GM04504 (cell line): ENCODE results near the gene ERP27.

Experiments used
- DNase-seq: peaks from one replicate; pipeline ENCODE4 v3.0.0-alpha.2; 2012; ENCODE audit warnings: low read depth

ERP27 gene

DNA sequence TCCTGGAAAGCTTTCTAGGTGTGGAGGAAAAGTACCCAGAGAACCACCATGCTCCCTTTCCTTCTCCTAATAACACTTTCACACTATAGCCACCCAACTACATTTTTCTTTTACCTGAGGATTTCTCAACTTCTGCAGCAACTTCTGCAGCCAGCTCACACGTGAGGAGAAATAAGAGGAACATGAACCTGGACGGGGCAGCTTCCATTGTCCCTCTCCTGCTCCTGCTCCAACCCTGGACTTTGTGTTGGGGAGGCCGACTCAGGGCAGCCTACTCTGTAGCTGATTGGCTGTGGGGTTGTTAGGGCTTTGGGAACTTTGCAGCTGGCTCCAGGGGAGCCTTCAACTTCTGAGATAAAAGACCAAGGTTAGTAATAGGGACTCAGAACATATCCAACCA, at the start of gene ERP27:
TSS of gene ERP27 (minus strand) at position 237 of the 400 bp plus-strand sequence. CDS start at position 208, 29 bp downstream.
- DNase-seq: no peak

DNA sequence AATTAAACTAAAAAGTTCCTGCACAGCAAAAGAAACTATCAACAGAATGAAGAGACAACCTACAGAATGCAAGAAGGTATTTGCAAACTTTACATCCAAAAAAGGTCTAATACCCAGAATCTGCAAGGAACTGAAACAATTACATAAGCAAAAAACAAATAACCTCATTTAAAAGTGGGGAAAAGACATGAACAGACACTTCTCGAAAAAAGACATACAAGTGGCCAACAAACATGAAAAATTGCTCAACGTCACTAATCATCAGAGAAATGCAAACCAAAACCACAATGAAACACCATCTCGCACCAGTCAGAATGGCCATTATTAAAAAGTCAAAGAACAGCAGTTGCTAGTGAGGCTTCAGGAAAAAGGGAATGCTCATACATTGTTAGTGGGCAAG, 49.7 kb upstream of the ERP27 start:
- no peak for DNase-seq

DNA sequence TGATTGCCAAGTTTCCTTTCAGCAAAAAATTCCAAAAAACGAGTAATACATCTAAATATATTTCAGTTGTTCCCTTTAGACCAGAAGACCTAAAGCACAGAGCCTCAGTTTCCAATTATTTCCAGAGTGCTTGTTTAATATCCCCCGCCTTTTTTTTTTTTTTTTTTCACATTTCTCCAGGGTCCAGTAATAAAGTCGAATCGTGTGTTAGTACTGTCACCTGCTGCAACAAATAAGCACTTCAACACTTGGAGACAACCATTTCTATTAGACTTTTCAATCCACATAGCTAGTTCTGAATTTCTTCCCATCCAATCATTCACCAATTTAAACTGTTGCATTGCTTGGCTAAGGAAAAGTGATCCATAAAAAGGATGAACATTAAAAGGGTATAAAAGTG, 48.1 kb upstream of the ERP27 start:
- DNase-seq: no peak

DNA sequence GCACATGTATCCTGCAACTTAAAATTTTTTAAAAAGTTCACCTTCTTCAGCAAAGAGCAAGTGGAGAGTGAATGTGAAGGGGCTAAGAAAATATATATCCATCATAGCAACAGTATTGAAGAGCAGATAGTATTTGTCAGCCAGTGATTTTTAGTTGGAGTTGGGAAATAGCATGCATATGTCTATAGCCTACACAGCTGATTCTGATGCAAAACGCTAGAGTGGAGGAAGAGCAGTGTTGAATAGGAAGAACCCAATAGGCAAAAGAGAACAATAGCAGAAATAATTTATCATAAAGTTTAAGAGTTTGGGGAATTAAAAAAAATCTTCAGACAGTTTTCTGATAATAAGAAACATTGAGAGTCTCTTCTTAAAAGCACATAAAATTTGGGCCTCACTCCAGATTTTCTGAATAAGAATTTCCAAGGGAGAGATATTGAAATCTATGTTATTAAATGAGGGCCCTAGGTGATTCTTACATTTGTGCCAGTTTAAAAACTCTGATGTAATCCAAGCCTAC, 46.5 kb upstream of the ERP27 start:
- DNase-seq: no peak

DNA sequence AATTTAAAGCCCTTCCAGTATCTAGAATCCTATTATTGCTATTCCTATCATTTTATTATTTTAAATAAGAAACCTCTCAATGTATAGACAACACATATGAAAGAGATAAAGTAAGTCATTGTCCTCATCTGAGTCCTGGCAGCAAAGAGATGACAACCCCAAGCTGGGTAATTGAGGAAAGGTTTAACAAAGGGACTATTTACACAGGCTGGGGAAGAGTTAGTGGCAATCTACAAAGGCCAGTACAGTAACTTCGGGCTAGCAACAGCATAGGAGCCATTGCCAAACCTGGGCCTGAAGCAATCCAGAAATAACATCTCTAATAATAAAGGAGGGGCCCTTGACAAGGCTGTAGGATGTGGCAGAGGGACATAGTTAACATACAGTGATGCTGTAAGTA, 45.7 kb upstream of the ERP27 start:
- DNase-seq: no peak

DNA sequence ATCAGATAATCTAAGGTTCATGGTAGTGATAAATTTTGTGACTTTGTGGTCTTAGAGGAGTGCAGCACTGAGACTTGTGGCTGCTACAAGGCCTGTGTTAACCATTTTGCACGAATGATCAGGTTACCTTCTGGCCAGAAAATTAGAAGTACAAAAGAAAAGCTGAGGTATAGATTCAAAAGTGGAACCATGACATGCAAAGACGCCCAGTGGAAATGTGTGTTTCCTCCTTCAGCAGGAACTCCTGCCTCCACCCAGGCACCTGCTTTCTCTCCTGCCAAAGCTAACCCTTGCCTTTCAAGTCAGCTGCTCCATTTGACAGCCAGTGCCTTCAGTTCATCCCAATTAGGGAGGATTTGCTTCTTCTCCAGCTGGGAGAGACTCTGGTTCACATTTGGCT, 44.7 kb upstream of the ERP27 start:
- no peak for DNase-seq

DNA sequence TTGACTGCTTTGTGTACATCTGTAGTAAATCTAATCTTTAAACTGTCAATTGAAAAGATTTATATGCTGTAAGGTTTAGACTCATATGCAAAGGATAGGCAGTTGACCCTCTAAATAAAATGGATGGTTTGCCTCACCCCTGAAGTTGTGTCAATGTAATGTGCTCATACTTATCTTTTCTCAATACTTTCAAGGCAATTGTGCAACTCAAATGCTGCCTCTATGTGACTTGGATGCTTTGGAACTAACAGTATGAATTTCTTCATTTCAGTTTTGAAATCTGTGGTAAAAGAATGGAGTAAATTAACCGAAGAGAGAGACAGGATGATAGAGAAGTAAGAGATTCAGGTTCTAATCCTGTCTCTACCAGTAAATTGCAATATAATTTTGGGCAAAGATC, 44.2 kb upstream of the ERP27 start:
- DNase-seq: no peak

DNA sequence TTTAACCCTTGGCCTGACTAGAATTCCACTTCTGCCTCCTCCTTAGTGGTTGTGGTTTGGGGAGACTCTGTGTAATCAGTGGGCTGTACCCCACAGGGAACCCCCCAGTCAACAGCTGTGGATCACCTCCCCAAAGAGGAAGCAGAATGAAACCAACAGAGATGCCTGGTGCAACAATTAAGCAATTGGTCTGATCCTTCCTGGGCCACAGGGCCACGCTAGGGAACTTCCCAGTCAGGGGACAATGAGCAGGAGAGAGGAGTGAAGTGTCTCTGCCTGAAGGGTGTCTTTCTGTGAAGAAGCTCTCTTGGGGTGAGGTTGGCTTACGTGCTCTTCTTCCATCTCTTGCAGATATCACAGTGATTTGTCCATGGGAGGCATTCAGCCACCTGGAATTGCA, 42.7 kb upstream of the ERP27 start:
- no peak for DNase-seq

DNA sequence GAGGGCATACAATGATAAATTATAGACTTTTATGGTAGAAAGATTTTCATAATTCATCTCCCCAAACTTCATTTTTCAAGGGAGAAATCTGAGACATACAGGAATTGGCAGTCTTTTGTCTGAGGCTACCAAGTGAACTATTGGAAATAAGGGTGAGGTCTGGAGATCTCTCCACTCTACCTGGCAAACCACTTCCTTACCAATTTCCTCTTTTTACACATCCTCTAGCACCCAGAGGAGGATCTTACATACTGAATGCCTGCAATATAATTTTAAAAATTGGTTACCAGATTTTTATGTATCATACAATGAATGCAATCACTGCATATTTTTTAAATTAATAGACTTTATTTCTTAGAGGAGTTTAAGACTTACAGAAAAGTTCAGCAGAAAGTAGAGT, 41.1 kb upstream of the ERP27 start:
- DNase-seq: no peak

DNA sequence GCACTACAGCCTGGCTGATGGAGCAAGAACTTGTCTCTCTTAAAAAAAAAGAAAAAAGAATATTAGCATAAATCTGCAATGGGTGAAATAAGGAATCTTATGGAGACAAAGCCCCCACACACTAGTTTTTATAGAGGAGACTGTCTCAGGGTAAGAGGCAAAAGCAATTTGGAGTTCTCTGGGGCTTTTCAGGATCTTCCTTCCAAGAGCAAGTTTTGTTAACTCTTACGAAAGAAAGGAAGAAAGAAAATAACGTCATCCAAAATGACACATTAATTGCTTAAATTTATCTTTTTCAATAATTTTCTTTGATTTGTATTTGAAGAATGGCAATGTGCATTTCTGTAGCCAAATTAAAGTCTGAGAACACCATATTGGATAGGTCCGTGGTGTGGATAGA, 38.3 kb upstream of the ERP27 start:
- no peak for DNase-seq

DNA sequence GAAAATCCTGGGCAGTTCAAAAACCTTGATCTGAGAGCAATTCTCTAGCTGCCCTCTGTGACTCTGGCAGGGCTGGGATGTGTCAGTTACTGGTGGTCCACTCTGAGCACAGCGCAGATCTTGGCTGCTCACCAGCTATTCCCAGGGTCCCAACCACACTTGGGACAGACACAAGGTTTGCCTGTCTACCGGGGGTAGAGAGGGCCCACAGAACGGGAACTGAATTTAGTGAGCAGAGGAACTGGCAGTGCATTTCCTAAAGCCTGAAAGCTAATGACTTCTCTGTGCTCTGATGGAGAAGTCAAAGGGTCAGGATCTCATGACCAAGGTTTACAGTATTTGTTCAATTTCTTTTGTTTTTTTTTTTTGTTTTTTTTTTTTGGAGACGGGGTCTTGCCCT, 37.1 kb upstream of the ERP27 start:
- DNase-seq: no peak

DNA sequence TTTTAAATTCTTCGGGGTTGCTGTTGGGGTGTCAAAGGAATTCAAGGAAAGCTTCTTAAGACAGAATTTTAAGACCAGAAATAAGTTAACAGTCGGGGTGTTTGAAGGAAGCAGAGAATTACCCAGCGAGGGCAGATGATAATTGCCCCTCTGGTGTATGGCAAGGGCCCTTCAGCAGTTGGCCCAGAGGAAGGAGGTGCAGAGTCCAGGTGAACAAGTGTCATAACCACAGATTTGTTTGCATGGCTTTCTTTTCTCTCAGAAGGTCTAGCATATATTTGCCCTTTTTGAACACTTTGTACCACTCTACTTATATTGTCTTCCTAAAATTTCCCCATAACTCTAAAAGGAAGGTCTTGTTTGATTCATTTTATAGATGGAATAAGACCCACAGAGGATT, 36.3 kb upstream of the ERP27 start:
- no peak for DNase-seq

DNA sequence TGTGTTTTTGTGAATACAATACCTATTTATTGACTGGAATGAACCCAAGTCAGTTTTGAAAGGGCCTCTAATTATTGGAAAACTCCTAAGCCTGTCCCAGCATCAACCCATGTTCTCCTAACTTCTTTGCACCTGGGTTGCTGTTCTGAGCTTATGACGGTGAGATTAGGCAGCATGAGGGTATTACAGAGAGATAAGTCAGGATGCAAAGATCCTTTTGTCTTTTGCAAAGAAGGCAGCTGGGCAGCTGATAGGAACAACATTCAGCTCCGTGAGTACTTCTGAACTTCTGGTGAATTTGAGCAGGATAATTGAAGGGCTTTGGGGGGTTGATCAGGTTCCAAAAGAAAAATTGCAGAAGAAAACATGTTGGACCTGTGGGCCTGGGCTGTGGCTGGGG, 34.5 kb upstream of the ERP27 start, which contains the start of gene PDE6H:
TSS of gene PDE6H (plus strand) at position 227 of the 400 bp plus-strand sequence. CDS start 4,971 bp downstream, outside the sequence.
- no peak for DNase-seq

DNA sequence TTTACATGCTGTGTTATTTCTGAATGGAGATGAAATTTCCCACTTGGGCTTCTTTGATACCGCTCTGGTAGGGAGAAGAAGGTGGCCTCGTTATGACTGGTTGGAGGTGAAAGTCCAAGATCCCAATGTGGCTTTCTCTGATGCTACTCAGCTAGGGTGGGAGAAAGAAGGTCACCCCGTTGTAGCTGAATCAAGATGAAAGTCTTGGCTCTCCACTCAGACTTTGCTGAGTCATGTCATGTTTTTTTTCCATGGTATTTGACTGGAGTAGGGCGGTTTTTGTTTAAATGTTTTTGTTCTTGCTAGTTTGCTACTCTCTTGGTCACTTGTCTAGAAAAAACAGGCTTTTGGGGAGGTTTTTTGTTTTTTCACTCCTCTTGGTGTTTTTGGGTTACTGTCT, 32.1 kb upstream of the ERP27 start:
- no peak for DNase-seq

DNA sequence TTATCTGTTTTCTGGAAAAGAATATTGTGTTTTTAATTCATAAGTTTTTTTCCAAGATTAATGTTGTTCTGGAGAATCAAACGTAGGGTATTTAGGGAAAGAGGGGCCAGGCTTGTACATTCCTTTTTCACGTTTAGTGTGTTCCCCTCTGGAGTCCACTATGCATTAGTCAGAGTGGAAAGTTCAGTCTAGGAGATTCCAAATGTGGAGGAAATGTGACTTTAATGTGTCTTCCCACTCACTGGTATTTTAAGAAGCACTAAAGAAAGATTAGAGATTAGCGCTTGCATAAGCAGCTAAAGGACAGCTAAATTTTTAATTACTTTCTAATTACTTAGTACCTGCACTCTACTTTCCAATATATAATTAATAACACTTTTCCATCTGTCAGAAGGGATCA, 30.1 kb upstream of the ERP27 start:
- DNase-seq: no peak

DNA sequence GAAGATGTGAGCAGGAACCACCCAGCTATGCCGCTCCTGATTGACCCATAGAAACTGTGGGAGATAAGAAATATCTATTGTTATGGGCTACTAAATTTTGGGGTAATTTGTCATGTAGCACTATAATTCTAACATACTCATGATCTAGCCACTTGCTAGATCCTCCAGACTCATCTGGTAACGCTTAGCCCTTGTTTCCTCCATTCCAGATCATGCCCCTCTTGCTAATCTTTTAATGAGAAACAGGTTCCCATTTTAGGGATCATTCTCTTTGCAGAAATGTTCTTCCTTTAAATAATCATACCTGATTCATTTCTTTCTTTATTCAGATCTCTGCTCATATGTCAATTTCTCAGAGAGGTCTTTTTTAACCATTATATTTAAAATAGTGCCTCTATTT, 26.9 kb upstream of the ERP27 start:
- DNase-seq: no peak

DNA sequence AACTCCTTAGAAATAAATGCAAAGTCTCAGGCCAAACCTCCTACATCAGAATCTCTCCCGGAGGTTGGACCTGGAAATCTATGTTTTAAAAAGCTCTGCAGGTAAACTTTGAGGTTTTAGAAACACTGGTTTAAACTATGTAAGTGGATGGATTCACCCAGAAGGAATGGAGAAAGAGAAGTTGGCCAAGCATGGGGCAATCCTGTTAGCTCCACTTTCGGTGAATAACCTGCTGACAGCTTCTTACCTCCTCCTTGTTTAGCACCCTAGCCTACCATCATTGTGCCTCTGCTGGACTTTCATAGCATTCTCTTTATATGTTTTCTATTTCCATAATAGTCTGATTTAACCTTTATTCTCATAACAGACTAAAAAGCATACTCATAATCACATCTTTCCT, 26.1 kb upstream of the ERP27 start:
- DNase-seq: no peak

DNA sequence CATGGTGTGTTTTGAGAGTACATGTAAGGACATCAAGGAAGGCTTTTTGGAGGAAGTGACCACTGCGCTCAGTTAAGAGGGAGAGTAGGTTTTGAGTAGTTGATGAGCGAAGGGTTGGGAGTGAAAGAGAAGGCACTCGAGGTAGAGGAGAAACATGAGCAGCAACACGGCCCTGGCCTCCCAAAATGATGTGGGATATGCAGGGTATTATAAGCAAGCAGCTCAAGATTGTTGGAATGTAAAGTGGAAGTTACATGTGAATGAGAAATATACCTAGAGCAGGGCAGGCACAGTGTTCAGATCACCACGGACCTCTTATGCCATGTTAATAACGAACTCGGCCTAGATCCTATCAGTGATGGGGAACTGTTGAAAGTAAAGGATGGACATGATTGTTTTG, 25.2 kb upstream of the ERP27 start:
- no peak for DNase-seq

DNA sequence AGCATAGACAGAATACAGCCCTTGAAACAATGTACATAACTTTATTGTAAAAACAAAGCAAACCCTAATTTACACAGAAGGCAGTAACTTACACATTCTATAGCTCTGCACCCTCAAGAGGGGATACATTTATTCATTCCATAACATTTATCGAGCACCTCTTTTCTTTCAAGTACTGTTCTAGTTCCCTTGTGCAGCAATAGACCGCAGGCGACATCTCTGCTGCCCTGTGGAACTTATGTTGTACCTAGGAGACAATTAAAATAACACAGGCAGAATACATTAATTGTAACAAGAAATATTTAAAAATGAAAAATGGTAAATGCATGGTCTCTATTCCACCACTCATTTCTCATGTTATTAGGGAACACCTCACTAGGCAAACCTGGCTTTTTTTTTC, 24.5 kb upstream of the ERP27 start:
- DNase-seq: no peak

DNA sequence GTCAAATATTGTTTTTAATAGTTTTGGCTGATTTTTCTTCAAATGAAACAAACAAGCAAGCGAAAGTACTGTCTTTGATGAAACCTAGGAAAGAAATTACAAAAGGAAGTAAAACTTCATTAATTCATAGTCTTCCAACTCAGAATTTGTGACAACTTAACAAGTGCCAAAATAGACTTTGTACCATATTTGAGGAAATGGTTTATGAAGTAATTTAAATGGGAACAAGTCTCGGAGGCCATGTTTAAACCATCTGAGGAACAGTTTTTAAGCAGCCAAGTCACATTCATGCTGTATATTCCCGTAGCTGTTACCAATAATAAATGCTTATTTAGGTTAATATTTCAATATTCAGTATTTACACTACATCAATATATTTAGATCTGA, 23.8 kb upstream of the ERP27 start:
- no peak for DNase-seq

DNA sequence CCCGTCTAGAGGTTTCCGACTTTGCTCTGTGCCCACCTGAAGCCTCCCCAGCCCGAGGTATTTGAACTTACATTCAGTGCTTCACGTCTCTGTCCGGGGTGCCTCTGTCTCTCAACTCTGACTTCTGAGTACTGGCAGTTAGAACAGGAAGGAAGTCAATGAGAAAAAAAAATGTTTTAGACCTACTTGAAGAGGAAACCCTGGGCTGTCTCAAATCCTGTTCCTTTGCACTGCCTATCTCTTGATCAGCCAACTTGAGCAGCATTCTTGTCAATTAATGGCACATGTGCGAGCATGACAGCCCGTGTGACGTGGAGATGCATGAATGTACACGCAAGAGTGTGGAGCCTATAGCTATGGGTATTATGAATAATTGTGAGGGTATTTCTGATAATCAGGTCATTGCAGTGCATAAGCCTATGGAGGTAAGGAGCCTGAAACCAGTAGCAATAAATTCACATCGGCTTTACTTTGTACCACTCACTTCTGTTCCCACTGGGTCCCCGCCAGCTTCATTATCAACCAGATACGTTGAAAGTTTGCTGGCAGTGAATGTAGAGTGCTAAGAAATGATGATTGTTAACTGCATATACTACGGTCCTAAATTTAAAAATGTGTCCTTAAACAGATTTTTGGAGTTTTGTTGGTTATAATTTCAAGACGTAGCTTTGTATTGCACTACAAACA, 23.3 kb upstream of the ERP27 start, which contains the start of gene ARHGDIB:
TSS of gene ARHGDIB (minus strand) at position 136 of the 687 bp plus-strand sequence. CDS start 10,889 bp downstream, outside the sequence.
- DNase-seq: no peak

DNA sequence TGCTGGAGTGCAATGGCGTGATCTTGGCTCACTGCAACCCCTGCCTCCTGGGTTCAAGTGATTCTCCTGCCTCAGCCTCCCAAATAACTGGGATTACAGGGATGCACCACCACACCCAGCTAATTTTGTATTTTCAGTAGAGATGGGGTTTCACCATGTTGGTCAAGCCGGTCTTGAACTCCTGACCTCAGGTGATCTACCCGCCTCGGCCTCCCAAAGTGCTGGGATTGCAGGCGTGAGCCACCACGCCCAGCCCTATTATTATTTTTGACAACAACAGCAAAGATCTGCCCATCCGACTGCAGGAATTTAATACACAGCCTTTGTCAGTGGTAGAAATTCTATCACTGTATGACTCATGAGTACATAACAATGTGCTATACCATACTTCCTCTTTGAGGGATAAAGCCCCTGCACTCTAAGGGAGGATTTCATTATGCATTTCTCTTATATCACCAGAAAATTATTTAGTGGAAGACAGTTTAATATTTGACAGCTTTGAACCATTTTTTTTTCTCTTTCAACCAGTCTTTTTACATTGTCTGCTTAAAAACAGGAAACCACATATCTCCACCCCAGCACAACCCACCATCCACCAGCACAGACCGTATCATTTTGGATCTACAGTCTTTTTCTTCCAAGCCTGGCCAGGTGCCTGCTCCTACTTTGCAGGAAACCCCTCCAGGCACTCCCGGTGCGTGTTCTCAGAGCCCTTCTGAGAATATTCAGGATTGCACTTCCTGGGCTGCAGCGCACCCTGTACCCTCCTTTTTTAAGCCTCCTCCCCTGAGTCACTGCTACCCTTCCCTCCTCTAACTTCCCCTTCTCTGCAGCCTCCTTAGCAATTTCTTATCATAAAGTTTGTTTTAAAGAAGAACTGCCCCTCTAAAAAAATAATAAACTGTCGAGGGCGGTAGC, 22.5 kb upstream of the ERP27 start:
- DNase-seq: no peak

DNA sequence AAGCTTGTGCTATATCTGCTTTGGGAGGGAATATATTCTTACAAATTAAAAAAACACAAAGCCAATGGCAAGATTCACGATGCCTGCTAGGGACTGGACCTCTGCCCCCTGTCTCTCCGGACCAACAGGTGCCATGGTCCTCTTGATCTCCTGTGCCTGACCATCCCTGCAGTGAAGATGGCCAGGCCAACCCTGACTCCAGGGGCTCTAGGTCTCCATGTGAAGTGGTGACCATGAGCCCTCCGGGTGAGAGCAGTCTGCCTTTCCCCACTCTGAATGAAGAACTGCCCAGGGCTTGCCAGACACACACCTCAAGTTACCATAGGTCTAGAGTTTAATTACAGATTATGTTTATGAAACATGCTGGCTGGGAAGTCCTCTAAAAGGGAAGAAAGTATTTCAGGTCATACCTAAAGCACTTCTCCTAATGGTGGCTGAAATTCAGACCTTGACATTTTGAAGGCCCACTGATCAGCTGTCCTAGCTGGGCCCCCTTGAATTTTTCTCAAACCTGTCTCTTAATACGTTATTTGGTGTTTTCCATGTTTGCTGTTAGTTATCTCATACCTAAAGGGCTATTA, 21.7 kb upstream of the ERP27 start:
- DNase-seq: no peak
